G401 (cell line): ENCODE measurements around the gene SLC22A12. TPM values are rescaled to one million over a fixed set of nuclear protein-coding genes. Genes with fewer than 3 reads are reported as not detected.
"Not testable (repeated sequence)": the region's sequence is repeated elsewhere in the genome, so short reads cannot be mapped to it uniquely, and the experiment has no call there.

ENCODE experiments used
- DNase-seq: peaks from one replicate; pipeline ENCODE4 v3.0.0-alpha.2; 2015; ENCODE audit warnings: low spot score
- in situ Hi-C: cut with HindIII; loops from 2 replicates; pipeline ENCODE4 v1.10.0; 2016; ENCODE audit warnings: low sequenced_read_pairs, mixed read lengths
- total RNA-seq: library from RNA; depleted of rRNA; stranded (reverse); fragments of >200 nt; shearing (Covaris generic); gene quantifications from 2 replicates; pipeline ENCODE4 v1.2.3, GENCODE V29; 2014; rRNA removed

SLC22A12 gene
- not detected in 2 replicates for total RNA-seq

DNA sequence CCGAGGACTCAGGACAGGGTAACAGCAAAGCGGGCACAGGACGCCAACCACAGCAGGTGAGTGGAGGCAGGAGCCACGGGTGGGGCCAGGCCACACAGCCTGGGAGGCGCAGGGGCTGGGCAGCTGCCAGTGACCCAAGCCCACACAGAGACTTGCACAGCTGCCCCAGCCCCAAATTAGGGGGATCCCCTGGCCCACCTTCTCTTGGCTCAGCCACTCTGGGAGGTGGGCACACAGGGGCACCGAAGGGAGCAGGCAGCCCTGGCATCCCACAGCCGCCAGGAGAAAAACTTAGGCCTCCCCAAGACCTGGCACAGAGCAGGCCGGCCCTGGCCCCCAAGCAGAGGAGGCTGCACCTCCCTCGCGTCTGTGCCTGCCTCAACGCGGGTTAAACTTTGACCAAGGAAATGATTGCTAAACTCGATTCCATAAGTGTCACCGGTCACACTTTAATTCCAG lies at the start of gene SLC22A12:
Gene SLC22A12 (plus strand): TSS at position 458 of the 459 bp plus-strand sequence. CDS start 337 bp downstream, outside the sequence.
- in situ Hi-C loops: no loop called here

DNA sequence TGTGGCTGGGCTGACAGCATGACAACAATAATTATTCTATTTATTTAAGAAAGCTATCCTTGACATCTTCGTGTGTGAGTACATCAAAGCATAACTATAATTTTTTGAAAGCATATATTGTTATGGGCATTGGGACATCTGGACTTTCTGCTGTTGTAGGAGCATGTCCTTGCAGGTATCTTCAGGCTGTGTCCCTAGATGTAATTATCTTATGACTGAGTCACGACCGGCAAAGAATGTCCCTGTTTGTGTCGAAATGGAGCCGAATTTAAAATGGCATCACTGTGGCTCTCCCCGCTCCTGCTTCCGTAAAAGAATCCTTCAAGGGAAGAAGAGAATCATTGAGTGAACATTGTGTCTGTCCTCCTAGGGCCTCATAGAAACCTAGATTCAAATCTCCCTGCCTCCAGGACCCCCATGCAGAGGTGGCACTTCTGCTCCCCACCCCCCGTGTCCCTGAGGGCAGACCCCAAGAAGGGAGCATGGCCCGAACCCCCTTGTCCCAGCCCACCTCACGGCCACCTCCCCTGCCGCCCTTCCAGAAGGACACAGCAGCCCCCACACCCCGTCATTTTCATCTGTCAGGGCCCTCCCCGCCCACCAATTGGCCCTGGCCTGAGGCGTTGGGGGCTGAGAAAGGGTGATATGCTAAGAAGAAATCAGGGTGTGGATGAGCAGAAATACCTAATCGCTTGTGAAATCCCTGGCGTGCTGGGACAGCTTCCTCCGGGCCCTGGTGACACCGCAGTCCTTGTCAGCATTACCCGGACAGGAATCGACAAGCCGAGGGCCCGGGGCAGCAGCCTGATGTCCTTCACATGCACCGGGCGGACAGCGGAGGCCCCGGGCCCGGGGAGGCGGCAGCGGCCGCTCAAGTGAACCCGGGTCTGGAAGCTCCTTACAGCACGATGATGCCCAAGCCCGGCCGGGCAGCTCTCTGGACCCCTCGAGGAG lies 48.6 kb upstream of the SLC22A12 start:
- in situ Hi-C loops: no loop called here
- no peak for DNase-seq

More for the DNA sequence above, at the start of gene SLC22A12:
- DNase-seq: no peak

DNA sequence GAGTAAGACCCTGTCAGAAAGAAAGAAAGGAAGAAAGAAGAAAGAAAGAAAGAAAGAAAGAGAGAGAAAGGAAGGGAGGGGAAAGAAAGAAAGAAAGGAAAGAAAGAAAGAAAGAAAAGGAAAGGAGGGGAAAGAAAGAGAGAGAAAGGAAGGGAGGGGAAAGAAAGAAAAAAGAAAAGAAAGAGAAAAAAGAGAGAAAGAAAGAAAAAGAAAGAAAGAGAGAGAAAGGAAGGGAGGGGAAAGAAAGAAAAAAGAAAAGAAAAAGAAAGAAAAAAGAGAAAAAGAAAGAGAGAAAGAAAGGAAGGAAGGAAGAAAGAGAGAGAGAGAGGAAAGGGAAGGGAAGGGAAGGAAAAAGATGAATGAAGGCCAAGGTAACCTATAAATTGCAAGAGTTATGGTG lies 47.2 kb upstream of the SLC22A12 start:
- in situ Hi-C loops: no loop called here
- no peak for DNase-seq

GRCh38 chr11:64544616-64545296 lies 46.3 kb upstream of the SLC22A12 start:
- no peak for DNase-seq
- in situ Hi-C loops: no loop called here

DNA sequence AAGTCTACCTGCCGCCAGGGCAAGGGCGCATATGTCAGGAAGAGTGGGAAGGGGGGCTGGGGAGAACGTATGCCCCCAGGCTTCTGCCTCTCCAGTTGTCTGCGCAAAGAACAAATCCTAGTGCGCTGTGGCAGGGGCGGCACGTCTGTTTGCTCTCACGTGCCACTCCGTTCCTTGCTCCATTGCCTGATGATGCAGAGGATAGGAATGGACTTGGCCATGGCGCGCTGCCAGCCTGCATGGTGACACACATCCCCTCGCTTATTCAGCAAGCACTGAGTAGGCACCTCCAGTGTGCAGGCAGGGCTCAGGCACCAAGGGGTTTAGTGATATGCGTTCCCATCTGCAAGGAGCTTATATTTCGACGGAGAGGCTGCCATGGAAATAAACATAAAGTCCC lies 45.4 kb upstream of the SLC22A12 start:
- DNase-seq: no peak
- in situ Hi-C loops: no loop called here

DNA sequence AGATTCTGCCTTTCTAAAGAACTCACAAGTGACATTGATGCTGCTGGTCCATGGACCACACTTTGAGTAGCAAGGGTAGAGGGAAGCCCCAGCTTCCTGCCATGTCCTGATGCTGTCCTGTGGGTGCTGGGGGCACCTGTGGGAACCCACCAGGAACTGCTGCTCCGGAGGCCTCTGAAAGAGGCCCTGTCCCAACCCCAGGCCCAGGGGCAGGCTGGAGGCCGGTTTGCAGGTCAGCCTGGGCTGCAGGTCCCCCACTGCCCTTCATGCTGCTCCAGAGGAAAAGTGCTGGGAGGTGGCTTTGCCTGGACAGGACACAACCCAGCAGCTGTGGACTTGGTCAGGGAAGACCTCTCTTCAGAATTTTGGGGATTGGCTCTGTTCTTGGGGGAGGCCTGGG lies 44.8 kb upstream of the SLC22A12 start:
- DNase-seq: no peak
- in situ Hi-C loops: no loop called here

- no peak for DNase-seq
- in situ Hi-C loops: no loop called here
These were observed 44.4 kb upstream of the SLC22A12 start for GRCh38 chr11:64546600-64546999.

DNA sequence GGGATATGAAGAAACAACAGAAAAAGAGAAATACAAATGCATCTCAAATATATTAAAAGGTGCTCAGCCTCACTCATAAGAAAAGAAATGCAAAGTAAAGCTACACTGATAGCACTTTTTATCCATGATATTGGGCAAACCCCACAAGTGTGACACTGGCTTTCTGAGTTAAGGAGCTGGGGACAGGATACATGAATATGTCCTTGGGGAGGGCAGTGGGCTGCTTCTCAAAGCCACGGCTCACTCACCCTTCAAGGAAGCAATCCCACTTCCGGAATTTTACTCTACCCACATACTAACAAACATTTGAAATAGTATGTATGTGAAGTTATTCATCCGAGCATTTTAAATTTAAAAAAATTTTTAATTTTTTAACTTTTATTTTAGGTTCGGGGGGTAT lies 41.1 kb upstream of the SLC22A12 start:
- DNase-seq: no peak
- in situ Hi-C loops: no loop called here

GRCh38 chr11:64553554-64554201 lies 37.3 kb upstream of the SLC22A12 start:
- in situ Hi-C loops: no loop called here
- peak; percentile 95 for DNase-seq

GRCh38 chr11:64556044-64556720 lies 34.8 kb upstream of the SLC22A12 start:
- in situ Hi-C loops: no loop called here

GRCh38 chr11:64556721-64557250 lies 34.2 kb upstream of the SLC22A12 start:
- no peak for DNase-seq
- in situ Hi-C loops: no loop called here

More at GRCh38 chr11:64556044-64556720, 34.8 kb upstream of the SLC22A12 start:
- DNase-seq: no peak

GRCh38 chr11:64558065-64558745 lies 32.8 kb upstream of the SLC22A12 start:
- DNase-seq: no peak
- in situ Hi-C loops: no loop called here

DNA sequence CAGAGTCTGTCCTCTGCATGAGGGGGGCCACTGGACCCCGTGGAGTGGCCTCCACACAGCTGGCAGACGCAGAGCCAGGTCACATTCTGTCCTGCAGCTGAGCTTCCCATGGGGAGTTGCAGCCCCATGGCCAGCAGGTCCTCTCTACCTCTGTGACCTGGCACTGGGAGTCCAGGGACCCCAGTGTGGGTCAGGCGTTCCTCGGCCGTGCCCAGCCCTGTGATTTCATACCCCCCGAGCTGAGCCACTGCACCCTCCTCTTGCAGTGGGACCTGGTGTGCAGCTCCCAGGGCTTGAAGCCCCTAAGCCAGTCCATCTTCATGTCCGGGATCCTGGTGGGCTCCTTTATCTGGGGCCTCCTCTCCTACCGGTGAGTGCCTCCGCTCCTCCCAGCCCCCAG lies 32.2 kb upstream of the SLC22A12 start:
- in situ Hi-C loops: no loop called here
- no peak for DNase-seq

- in situ Hi-C loops: no loop called here
- DNase-seq: peak; percentile 57
These were observed 31.5 kb upstream of the SLC22A12 start for GRCh38 chr11:64559351-64560138.

DNA sequence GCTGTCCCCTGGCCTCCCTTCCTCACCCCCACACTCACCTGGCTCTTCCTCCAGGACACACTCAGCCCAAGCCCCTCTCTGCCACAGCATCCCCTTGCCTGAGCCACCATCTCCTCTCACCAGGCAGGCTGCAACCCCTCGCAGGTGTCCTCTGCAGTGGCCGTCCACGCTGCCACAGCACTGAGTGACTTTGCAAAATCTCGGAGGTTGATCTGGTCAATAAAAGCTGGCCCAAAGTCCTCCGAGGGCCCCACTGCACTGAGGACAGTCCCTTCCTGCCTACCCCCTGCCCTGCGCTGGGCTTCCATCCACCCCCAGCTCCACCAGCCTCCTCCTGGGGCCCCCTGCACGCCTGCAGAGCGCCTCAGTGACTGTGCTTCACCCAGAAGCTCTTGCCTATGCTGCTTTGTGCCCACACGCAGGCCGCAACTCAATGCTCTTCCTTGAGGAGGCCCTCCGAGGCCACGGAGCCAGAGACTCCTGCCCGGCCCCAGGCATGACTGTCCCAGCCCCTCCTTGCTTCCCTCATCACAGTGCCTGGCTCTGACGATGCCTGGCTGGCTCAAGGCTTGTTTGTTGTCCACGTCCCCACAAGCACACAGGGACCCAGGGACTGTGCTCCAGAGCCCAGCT lies 30.8 kb upstream of the SLC22A12 start:
- in situ Hi-C loops: no loop called here
- no peak for DNase-seq

DNA sequence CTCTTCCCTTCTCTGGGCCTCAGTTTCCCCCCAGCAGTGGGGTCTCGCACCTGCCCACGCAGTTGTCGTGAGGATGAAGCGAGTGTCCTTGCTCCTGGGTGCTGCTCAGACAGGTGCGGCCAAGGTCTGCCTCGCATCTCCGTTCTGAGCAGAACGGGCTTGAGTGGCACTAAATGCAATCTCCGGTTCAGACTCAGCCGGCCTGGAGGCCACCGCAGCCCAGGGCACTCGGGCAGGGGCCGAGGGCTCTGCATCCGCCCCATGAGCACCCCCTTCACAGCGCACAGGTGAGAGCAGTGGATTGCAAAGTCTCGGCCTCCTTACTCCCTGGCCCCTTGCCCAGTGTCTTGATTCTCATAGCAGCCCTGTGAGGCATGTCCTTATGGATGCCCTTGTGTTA lies 30.1 kb upstream of the SLC22A12 start:
- in situ Hi-C loops: no loop called here
- no peak for DNase-seq

DNA sequence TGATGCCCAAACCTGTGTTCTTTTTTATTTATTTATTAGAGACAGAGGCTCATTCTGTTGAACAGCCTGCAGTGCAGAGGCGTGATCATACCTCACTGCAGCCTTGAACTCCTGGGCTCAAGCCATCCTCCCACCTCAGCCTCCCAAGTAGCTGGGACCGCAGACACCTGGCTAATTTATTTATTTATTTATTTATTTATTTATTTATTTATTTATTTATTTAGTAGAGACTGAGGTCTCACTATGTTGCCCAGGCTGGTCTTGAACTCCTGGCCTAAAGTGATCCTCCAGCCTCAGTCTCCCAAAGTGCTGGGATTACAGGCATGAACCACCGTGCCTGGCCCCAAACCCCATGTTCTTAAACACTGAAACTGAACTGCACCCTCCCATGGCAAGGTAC lies 29.6 kb upstream of the SLC22A12 start:
- DNase-seq, in situ Hi-C loops: not testable (repeated sequence)
